GM19372 (cell line): ENCODE data around the gene TNKS1BP1.

Experiments
- ATAC-seq: cut with Tn5 transposase; IDR thresholded peaks from one replicate; pipeline ENCODE4 v1.9.1; 2021; ENCODE audit warnings: mild to moderate bottlenecking, low read depth, moderate library complexity; ENCODE audit not compliant: unreplicated experiment

The TNKS1BP1 gene

DNA sequence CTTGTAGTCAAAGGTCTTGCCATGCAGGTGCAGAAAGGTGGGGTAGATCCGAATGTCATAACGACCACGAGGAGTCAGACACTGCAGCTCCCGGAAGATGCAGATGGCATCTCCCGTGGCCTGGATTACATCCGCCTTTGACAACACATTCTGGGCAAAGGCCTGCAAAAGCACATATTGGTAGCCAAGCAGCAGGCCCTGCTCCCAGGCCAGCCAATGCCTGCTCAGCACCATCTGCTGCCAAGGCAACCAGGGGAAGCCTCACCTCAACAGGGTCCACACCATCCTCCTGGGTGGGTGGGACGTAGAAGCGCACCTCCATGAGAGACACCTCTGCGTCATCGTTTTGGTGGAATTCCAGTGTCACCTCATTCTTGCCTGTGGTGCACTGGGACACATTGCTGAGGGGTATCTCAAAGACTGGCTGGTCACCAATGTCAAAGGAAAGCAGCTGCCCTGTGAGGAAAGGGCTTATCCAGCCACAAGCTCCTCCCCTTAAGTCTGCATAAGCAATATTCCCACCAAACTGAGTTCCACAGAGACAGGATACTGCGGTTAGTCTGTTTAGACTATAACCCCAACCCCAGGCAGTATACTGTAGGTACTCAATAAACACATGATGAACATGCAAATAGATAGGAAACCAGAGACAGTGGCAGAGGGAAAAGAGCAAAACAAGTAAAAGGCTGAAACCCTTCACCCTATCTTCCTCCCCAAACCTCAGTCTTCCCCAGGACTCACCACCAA is 8.1 kb upstream of the TNKS1BP1 start:
- ATAC-seq = no peak

DNA sequence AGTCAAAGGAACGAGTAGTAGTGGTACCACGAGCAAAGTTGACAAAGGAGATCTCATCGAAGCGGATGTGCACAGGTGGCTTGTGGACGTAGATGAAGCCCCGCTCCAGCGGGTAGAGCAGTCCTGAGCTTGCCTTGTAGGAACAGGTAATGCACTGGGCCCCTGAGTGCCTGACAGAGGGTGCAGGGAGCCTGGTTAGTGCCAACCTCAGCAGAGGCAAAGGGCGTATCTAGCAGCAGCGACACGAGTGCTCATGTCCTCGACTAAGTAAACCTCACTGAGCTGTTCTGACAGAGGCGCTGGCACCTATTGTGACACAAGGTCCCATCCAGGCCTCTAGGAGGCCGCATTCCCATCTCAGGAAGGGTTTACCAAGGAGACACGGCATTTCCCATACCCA is 7.0 kb upstream of the TNKS1BP1 start:
- ATAC-seq = no peak

DNA sequence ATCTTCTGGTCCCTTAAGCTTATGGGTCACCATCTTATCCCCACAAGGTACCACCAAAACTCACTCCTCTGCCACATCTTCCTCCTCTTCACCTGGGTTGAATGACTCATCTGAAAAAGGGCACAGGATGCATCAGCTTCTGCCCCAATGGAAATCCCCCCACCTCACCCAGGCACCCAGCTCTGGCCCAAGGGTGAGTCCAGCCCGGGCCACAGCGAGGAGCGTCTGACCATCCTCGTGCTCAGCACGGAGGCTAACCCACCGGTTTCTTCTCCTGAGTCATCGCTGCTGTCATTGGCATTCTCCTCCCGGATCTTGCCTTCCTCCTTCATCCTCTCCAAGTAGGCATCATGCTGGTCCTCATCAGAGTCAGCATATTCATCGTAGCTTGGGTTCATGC is 5.3 kb upstream of the TNKS1BP1 start:
- ATAC-seq = no peak

DNA sequence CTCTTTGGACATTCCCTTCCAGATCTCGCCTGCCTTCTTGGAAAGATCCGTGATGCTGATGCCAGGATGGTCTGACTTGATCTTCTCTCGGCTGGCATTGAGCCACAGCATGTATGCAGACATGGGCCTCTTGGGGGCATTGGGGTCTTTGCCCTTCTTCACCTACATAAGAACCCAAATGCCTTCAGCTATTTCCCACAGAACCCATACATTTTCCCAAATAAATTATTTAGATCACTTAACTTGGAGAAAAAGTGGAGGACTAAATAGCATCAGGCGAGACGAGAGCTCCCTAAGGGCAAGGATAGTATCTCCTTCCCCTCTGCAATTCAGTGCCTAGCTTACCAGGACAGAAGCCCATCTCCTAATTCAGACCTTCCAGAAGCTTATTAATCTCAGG is 3.0 kb upstream of the TNKS1BP1 start:
- no peak for ATAC-seq

DNA sequence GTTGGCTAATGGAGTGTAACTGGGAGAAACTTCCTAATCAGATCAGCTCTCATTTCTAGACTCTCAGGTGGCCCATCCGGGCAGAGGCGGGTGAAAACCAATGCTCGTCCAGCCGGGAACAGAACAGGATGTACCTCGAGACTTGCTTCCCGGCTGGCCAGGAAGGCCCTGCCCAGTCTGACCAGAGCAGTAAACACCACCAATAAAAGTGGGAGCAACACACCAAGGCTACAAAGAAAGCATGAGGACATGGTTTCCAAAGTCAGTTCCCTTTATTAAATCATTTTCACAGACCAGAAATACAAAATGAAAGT is 940 bp upstream of the TNKS1BP1 start:
- no peak for ATAC-seq

DNA sequence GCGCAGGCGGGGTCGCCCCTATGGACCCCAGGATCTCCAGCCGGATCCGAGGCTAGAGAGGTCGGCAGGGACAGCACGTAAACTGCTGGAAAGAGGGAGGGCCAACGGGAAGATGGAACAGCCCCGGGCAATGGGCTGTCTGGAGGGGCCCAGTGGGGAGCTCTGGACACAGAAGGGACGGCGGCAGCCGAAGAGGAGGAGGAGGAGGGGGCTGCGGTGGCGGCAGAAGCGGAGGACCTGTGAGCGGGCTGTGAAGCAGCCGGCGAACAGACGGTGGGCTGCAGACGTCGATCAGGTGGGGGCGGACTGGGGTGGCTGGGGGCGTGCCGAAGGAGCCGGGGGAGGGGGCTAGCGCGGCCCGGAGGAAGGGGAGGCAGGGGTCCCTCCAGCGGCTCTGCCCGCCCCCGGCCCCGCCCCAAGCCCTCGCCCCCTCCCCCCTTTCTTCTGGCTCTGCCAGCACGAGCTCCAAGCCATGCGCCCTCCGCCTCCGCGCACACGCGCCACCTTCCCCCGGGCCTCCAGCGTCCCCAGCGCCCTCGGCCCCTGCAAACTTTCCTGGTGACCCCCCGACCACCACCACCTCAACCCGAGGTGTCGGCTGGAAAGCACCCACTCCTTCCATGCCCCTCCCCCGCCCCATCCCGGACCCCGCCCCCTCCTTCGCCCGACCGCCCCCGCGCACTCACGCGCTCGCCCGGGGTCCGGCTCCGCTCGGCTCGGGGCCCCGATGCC is 432 bp downstream of the TNKS1BP1 start:
- peak; percentile 7 for ATAC-seq

DNA sequence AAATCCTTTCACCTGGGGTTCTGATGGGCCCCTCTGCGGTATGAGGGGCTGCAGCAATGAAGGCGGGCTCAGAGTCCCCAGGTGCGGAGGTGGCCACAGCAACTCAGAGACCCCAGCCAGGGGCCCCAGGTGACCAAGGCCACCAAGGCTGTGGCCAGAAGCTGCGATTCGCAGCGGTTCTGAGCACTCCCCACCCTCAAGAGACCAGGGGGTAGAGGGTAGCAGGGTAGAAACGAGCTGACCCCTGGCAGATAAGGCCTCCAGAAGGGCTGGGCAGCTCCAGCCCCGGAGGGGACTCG is 948 bp downstream of the TNKS1BP1 start:
- no peak for ATAC-seq

DNA sequence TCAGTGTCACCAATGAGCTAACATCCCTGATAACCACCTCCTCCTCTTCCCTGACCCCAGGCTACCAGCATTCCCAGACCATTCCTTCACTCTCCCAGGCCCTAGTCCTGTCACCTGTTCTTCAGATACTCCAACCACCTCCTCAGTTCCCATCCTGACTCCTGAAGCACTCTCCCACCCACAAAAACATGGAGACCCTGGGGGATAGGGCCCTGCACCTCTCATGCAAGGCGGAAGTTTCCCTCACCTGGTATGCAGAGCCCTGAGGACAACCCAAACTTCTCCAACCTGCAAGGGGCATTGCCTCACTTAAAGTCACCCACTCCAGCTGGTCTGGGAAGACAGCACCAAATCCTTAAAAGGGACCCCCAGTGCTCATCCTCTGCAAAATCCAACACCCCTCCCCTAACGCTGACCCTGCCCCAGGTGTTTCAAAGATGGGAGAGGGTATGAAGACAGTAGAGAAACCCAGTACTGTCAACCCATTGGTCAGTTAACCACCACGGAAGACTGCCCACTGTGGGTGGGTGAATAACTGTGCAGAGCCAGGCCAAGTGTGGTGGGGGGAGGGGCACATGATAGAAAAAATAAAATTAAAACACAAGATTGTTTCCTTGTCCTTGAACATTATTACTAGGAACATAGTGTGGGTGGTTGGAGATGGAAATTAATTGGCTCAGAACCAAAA is 1.4 kb downstream of the TNKS1BP1 start:
- ATAC-seq = no peak

DNA sequence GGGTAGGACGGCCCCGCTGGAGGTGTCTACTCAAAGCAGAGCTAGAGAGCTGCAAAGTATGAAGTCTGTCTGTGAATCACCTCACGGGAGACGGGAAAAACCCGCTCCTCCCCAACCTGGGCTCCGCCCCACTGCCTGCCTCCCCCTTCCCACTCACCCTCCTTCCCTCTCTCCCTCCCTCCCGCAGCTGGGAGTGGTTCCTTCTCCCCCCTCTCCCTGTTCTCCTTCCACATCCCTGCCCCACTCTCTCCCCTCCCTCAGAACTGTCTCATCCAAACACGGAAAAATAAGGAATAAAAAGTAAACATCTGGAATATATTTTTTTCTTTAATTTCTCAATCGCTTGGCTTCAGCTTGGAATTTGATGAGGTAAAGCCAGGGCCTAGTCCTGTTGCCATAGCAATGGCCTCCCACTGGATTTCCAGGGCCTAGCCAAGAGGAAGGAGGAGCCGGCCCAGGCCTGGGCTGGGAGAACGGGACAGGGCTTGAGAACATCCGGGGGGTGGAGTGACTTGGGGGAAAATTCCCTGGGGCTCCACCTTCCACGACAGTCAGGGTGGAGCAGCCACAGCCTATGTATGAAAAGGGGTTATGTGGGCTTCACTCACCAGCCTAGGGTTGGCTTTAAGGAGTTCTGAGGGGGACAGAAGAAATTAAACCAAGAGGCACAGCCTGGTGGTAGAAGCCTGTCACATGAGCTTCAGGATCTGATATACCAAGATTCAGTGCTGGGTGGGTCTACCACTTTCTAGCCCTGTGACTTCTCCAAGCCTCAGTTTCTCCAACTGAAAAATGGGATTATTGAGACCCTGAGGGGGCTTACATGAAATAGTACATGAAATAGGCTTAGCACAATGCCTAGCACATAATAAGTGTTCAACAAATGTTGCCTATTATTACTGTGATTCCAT is 2.2 kb downstream of the TNKS1BP1 start:
- ATAC-seq = no peak

DNA sequence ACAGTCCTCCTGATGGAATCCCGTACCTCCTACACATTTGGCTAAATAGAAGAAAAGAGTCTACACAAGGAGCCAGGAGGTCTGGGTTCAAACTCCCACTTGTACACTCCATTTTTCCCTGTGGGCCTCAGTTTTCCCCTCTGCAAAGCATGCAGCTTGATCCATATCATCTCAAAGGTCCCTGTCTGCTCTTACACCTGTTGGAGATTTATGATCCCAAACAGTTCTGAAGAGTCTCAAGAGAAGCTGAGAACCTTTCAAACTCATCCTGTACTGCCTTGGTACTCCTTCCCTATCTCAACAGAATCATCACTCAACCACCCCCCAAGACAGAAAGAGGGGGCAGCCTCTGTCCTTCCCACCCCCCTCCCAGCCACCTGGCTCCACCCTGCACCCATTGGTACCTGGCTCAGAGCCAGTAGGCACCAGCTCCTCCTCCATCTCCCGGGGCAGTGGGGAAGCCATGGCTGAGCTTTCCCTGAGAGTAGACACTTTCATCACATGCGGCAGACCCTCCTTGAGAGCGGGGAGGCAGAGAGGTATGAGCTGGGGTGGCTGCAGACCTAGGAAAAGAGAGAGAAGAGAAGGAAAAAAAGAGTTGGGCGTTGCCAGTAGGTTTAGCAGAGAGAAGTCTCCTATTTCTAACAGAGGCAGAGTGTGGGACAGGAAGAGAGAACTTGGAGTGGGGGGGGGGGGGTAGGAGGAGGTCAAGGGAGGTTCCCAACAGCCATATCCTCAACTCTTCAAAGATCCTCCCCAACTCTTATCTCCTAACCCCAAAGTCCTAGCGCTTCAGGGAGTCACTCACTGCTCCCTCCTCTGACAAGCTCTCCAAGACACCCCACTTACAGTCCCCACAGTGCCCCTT is 3.1 kb downstream of the TNKS1BP1 start:
- no peak for ATAC-seq

DNA sequence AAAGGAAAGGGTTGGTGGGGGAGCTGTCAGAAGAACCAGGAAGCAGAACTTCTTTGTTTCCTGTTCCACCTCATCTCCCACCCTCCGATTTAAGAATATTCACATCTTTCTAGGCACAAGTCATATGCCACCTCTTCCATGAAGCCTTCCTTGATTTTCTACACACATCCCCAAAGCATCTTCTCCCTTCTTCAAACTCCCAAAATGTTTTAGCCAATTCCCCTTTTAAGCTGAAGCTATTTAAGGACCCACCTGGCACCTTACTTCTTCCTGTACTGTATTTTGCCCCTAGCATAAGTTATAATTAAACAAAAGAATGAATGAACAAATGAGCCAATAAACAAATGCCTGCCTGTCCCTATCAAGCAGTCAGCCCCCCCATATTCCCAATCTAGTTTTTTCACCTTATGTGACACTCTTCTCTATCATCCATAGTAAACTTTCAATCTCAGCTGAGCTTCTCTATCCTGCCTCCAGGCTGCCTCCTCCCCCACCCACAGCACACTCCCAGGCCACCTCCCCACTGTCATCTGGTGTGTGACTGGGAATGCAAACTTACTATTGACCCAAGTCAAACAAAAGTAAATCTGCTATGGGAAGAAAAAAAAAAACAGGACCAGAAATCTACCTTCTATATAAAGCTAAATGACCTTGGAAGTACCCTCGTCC is 3.9 kb downstream of the TNKS1BP1 start:
- ATAC-seq = no peak

DNA sequence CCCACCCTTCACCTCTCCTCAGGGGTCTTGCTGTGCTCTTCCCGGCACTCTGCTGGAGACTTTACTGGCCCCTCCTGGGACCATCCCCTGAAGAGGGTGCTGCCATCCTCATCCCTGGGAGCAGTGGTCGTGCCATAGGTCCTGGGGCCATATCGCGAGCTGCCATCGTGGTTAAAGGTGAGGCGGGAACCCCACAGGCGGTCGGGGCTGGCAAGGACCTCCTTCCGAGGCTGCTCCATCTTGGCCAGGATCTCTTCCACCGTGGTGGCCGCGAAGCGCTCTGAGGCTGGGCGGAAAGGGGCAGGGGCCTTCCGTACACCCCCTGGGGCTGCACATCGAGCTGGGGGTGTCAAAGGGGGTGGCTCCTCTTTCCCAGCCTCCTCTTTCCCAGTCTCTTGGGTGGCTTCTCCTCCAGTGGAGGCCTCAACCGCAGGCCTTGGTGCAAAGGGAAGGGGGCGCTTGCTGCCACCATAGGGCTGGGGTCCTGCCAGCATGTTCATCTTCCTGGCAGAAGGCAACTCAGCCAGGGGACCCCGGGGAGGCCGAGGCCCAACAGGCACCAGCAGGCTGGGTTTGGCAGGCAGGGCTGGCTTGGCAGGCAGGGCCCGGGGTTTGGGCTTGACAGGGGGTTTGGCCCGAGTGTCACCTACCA is 4.6 kb downstream of the TNKS1BP1 start:
- no peak for ATAC-seq

DNA sequence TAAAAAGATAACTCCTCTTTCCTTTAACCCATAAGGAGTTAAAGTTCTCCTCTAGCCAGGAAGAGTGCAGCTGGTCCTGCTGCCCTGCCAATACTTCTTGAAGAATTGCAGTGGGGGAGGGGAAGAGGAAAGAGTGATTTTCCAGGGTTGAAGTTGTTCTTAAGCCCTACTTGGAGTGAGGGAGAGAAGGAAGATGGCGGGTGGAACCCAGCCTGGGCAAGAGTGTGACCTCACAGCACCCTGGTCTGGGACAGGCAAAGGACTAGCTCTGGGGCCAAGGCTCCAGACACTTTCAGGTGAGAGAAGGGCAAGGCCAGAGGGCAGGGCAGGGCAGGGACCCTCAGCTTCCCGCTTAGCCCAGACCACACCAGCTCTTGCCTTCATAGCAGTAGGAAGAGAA is 6.6 kb downstream of the TNKS1BP1 start:
- ATAC-seq = no peak

DNA sequence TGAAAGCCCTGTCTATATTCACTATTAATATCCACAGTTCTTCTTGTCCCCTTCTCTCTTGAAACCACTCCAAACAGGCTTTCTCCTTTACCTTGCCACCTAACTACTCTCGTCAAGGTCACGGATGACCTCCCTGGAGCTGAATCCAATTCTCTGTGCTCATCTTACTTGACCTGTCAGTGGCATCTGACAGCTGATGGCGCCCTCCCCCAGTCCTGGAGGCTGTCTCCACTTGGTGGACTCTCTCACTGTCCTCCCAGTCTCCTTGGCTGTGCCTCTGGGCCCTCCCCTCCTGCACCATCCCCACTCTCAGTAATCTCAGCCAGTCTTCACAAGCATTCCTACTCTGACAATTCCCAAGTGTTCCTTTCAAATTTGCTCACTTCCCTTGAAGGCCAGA is 8.7 kb downstream of the TNKS1BP1 start:
- ATAC-seq = no peak

DNA sequence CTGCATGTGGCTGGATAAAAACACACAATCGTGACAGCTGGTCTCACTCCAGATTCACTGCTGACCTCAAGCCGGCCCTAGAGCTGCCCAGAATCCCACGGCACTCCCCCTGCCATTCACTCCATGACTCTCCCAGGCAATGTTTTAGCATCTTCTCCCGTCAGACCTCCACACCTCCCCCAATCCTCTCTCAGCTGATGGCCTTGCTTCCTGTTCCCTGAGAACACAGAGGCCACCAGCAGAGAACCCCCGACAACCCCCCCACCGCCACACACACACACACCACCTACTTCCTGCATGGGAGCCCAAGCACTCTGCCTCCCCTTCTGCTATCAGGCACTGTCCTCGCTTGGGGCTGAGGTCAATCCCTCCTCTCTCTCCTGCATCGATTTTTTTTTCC is 9.3 kb downstream of the TNKS1BP1 start:
- ATAC-seq = no peak

DNA sequence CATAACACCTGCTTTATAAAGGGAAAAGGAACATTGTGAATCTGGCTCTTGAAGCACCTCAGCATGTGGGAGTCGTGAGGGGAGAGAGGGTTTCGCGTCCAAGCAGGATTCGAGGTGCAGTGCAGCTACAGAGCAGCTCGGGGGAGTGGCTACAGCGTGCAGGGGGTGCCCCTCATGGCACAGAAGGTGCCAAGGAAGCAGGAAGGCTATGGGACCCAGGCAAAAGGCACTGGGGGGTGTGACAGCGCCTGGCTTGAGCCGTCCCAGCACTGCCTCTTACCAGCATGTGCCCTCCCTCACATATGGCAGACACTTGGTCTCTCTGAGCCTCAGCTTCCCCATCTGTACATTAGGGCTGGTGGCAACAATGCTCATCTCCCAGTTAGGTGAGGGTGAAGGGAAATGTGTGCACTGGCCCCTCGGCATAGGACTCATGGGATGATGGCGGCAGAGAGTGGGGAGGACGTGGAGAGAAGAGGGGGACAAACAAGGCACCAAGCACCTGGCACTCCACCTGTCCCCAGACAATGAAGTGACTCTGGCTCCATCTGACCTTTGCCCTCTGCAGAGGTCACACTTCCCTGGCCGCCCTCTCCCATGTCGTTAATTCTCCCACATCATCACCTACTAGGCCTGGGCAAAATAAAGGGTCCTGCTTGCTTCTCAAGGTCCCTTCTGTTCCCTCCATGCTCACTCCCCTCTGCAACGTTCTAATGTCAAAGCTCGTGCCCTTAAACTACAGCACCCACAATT is 10.4 kb downstream of the TNKS1BP1 start:
- no peak for ATAC-seq

DNA sequence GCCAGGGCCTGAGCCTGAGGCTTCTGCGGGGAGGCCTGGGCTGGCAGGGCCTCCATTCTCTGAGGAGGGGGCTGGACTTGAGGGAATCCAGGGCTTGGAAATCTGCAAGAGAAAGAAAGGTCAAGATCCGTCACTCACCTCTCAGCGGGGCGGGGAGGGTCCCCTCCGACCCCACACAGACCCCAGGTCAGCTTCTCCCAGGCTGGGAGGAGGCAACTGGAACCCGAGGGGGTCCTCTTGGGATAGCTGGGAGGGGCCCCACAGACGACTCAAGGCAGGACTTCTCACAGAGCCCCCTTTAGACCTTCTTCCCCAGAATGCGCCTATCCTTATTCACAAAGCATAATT is 11.0 kb downstream of the TNKS1BP1 start:
- ATAC-seq = no peak

DNA sequence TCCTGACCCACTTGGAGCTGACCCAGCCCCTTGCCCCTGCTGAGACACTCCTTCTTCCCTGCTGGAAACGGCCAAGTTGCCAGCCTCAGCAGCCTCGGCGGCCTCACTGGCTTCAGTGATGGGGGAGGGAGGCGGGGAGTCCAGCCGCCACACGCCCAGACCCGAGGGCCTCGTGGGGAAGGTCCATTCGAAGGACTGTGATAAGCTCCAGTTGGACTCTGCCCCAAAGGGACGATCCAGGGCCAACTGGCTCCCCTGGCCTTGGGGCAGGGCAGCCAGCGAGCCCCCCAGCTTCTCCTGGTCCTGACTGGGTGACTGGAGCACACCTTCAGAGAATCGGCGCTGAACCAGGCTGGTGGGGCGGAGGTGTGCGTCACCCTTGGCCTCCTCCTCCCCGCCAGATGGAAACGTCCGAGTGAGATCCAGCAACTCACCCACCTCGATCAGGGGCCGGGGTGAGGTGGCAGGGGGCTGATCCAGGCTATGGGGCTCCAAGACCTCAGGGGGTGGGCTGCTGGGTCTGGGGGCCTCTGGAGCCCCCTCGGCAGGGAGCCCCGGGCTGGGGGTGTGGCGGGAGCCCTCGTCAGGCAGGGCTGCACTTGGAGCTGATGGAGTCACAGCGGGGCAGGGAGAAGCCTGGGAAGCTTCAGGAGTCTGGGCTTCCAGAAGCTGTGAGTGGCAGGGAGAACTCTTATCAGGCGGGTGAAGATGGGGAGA is 11.5 kb downstream of the TNKS1BP1 start:
- no peak for ATAC-seq
